Loucy (cell line): ENCODE data around the gene GCSAML.

Experiments
- H2AFZ ChIP-seq: fragments of 200-600 bp; sonication (generic); 2 replicates; pipeline ENCODE4 v1.6.0; 2016; ENCODE audit warnings: antibody characterized with exemption, mild to moderate bottlenecking, low read length, moderate library complexity
- H3F3A ChIP-seq: fragments of 200-600 bp; 2 replicates; pipeline ENCODE4 v1.6.0; 2016; ENCODE audit warnings: antibody characterized with exemption, low read depth, mild to moderate bottlenecking
- H3K27me3 ChIP-seq: fragments of 200-600 bp; sonication (generic); 2 replicates; pipeline ENCODE4 v1.6.1; 2014; ENCODE audit warnings: low read length, mild to moderate bottlenecking; ENCODE audit not compliant: insufficient read depth, poor library complexity, severe bottlenecking
- H3K36me3 ChIP-seq: fragments of 200-600 bp; sonication (generic); 2 replicates; pipeline ENCODE4 v1.6.1; 2016; ENCODE audit warnings: low read length; ENCODE audit not compliant: insufficient read depth
- H3K4me1 ChIP-seq: fragments of 200-600 bp; sonication (generic); 2 replicates; pipeline ENCODE4 v1.5.1; 2014; ENCODE audit warnings: low read length, mild to moderate bottlenecking; ENCODE audit not compliant: insufficient read depth, poor library complexity, severe bottlenecking
- H3K4me2 ChIP-seq: fragments of 200-600 bp; sonication (generic); 2 replicates; pipeline ENCODE4 v1.6.0; 2014; ENCODE audit warnings: antibody characterized with exemption, low read length, low read depth, mild to moderate bottlenecking; ENCODE audit not compliant: poor library complexity, severe bottlenecking
- H3K4me3 ChIP-seq: fragments of 200-600 bp; sonication (generic); 2 replicates; pipeline ENCODE4 v1.5.1; 2014; ENCODE audit warnings: low read length, mild to moderate bottlenecking, mixed read lengths; ENCODE audit not compliant: poor library complexity, severe bottlenecking
- H3K79me2 ChIP-seq: fragments of 200-600 bp; sonication (generic); 2 replicates; pipeline ENCODE4 v1.6.1; 2014; ENCODE audit warnings: low read length; ENCODE audit not compliant: insufficient read depth
- H3K9ac ChIP-seq: fragments of 200-600 bp; sonication (generic); 2 replicates; pipeline ENCODE4 v1.6.0; 2014; ENCODE audit warnings: mild to moderate bottlenecking, low read depth, low read length, moderate library complexity; ENCODE audit not compliant: poor library complexity, severe bottlenecking
- H3K9me2 ChIP-seq: fragments of 200-600 bp; sonication (generic); replicated peaks from 2 replicates; pipeline ENCODE4 v1.6.1; 2016; ENCODE audit warnings: low read depth, low read length, mixed read lengths
- H3K9me3 ChIP-seq: fragments of 200-600 bp; sonication (generic); 2 replicates; pipeline ENCODE4 v1.6.1; 2014; ENCODE audit warnings: mild to moderate bottlenecking, antibody characterized with exemption, low read length, low read depth; ENCODE audit not compliant: insufficient read depth
- H4K20me1 ChIP-seq: fragments of 200-600 bp; sonication (generic); 2 replicates; pipeline ENCODE4 v1.6.0; 2014; ENCODE audit warnings: antibody characterized with exemption, low read length, mild to moderate bottlenecking; ENCODE audit not compliant: insufficient read depth, poor library complexity, severe bottlenecking
- EZH2phosphoT487 ChIP-seq: fragments of 200-600 bp; IDR thresholded peaks from 2 replicates; pipeline ENCODE4 v1.6.1; 2018; ENCODE audit warnings: antibody characterized with exemption, mild to moderate bottlenecking, moderate library complexity, borderline replicate concordance
- TF ChIP-seq, protein P1 (sequence below): fragments of 200-600 bp; sonication (generic); conservative IDR thresholded peaks from 2 replicates; pipeline ENCODE4 v1.5.1; 2014; ENCODE audit warnings: mild to moderate bottlenecking, antibody characterized with exemption, low read length

Gene GCSAML

DNA sequence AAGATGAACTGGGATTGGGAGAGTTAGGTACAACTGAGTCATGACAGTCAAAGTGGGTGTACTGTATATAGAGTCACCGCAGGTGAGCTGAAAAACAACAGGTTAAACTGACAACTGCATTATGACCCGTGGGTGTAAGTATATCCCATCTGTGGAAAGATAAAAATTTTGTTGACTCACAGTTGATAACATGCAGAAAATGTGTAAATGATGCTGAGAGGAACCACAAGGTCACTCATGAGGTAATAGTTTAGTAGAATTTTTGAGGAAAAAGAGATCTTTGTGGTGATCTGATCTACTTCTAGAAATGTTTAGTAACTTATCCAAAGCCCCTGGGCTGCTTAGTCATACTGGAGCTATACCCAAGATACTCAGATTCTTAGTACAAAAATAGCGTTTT, 13.5 kb upstream of the GCSAML start:
- Histone ChIP-seq H3K9me3 (0 out of 2 replicates have a peak, but pooled peaks cover 6% of the 10 kb centered on the region), H3K4me3 (no peak overlapping the region), H3K36me3 (no peaks in the 10 kb centered on the region), H3K4me2 (no peak overlapping the region), H3K27me3 (no peaks in the 10 kb centered on the region), H3K9ac (no peak overlapping the region), H3K9me2 (no peaks in the 10 kb centered on the region), H3K79me2 (no peaks in the 10 kb centered on the region), H3F3A (no peaks in the 10 kb centered on the region), H3K4me1 (peaks cover 25% of the 10 kb centered on the region), H4K20me1 (no peaks in the 10 kb centered on the region), H2AFZ (no peak overlapping the region)
- TF ChIP-seq EZH2phosphoT487: no peak
- TF ChIP-seq, protein P1, sequence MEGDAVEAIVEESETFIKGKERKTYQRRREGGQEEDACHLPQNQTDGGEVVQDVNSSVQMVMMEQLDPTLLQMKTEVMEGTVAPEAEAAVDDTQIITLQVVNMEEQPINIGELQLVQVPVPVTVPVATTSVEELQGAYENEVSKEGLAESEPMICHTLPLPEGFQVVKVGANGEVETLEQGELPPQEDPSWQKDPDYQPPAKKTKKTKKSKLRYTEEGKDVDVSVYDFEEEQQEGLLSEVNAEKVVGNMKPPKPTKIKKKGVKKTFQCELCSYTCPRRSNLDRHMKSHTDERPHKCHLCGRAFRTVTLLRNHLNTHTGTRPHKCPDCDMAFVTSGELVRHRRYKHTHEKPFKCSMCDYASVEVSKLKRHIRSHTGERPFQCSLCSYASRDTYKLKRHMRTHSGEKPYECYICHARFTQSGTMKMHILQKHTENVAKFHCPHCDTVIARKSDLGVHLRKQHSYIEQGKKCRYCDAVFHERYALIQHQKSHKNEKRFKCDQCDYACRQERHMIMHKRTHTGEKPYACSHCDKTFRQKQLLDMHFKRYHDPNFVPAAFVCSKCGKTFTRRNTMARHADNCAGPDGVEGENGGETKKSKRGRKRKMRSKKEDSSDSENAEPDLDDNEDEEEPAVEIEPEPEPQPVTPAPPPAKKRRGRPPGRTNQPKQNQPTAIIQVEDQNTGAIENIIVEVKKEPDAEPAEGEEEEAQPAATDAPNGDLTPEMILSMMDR: no peak

- no peaks in the 10 kb centered on the region for H3K9me2 ChIP-seq
- H3K9ac ChIP-seq: no peak within 1 kb of the TSS
- H3K79me2 ChIP-seq: no peaks in the 10 kb centered on the region
- H3K4me3 ChIP-seq: no peak within 1 kb of the TSS
- no peak within 1 kb of the TSS for H2AFZ ChIP-seq
- no peaks in the 10 kb centered on the region for H4K20me1 ChIP-seq
- no peaks in the 10 kb centered on the region for H3K36me3 ChIP-seq
- H3F3A ChIP-seq: no peaks in the 10 kb centered on the region
- TF ChIP-seq EZH2phosphoT487: no peak
- TF ChIP-seq, protein P1: no peak
- no peak within 1 kb of the TSS for H3K4me2 ChIP-seq
- H3K9me3 ChIP-seq: 0 out of 2 replicates have a peak, but pooled peaks cover 6% of the 10 kb centered on the region
- H3K4me1 ChIP-seq: peaks cover 34% of the 10 kb centered on the region
- H3K27me3 ChIP-seq: no peaks in the 10 kb centered on the region
These were observed 12.6 kb upstream of the GCSAML start, which contains the start of gene OR2C3 for GRCh38 chr1:247536340-247536739. OR2C3 (minus strand) TSS chr1:247536440; CDS start chr1:247532511, 3,929 bp downstream.

DNA sequence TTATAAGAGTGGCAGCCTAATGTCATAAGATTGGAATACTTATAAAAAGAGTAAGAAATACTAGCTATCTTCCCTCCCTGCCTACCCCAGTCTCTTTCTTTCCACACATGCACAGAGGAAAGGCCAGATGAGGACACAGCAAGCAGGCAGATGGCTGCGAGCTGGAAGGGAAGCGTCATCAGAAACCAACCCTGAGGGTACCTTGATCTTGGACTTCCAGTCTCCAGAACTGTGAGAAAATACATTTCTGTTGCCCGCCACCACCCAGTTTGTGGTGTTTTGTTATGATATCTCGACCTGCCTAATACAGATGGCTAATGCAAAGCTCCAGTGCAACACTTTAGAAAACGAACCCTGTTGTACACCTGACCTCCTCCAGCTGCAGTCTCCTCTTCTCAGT, 10.4 kb upstream of the GCSAML start:
- H3K4me1 ChIP-seq: peaks cover 49% of the 10 kb centered on the region
- H3K36me3 ChIP-seq: no peaks in the 10 kb centered on the region
- no peaks in the 10 kb centered on the region for H4K20me1 ChIP-seq
- H2AFZ ChIP-seq: no peak overlapping the region
- TF ChIP-seq, protein P1: no peak
- no peak for TF ChIP-seq EZH2phosphoT487
- H3F3A ChIP-seq: no peaks in the 10 kb centered on the region
- H3K79me2 ChIP-seq: no peaks in the 10 kb centered on the region
- H3K9me3 ChIP-seq: 0 out of 2 replicates have a peak, but pooled peaks cover 6% of the 10 kb centered on the region
- H3K4me2 ChIP-seq: peak overlapping the region; percentile 73
- no peak overlapping the region for H3K4me3 ChIP-seq
- H3K9ac ChIP-seq: peak overlapping the region; percentile 6
- no peaks in the 10 kb centered on the region for H3K27me3 ChIP-seq
- H3K9me2 ChIP-seq: no peaks in the 10 kb centered on the region
